ACC112 (cell line): ENCODE measurements around the gene TEKT5.

Experiments used
- H2AFZ ChIP-seq: fragments of 200-600 bp; sonication (generic); one replicate; pipeline ENCODE4 v1.6.0; 2017; ENCODE audit warnings: antibody characterized with exemption, low read length; ENCODE audit not compliant: unreplicated experiment
- H3K27ac ChIP-seq: fragments of 200-600 bp; sonication (generic); 2 replicates; pipeline ENCODE4 v1.5.1; 2014; ENCODE audit warnings: low read depth, mild to moderate bottlenecking, antibody characterized with exemption, low read length, moderate library complexity
- H3K27me3 ChIP-seq: fragments of 200-600 bp; sonication (generic); 2 replicates; pipeline ENCODE4 v1.6.1; 2014; ENCODE audit warnings: mild to moderate bottlenecking, antibody characterized with exemption, low read length, moderate library complexity, mixed read lengths; ENCODE audit not compliant: insufficient read depth
- H3K36me3 ChIP-seq: fragments of 200-600 bp; sonication (generic); 2 replicates; pipeline ENCODE4 v1.6.1; 2016; ENCODE audit warnings: mild to moderate bottlenecking, antibody characterized with exemption, low read length, moderate library complexity, mixed read lengths; ENCODE audit not compliant: insufficient read depth
- H3K4me1 ChIP-seq: fragments of 200-600 bp; sonication (generic); one replicate; pipeline ENCODE4 v1.6.1; 2016; ENCODE audit warnings: low read length, mixed read lengths; ENCODE audit not compliant: insufficient read depth, unreplicated experiment, control insufficient read depth
- H3K4me3 ChIP-seq: fragments of 200-600 bp; sonication (generic); 2 replicates; pipeline ENCODE4 v1.5.1; 2014; ENCODE audit warnings: mild to moderate bottlenecking, low read depth, low read length
- H3K79me2 ChIP-seq: fragments of 200-600 bp; sonication (generic); one replicate; pipeline ENCODE4 v1.6.0; 2016; ENCODE audit warnings: low read length; ENCODE audit not compliant: control insufficient read depth, unreplicated experiment, insufficient read depth

The TEKT5 gene

GRCh38 chr16:10608687-10609401, 85.9 kb downstream of the TEKT5 start:
- Histone ChIP-seq H3K27ac (no peak overlapping the region), H3K27me3 (peaks cover 4% of the 10 kb centered on the region), H3K4me1 (peaks cover 9% of the 10 kb centered on the region), H2AFZ (peak overlapping the region; percentile 42), H3K36me3 (no peaks in the 10 kb centered on the region), H3K79me2 (no peaks in the 10 kb centered on the region), H3K4me3 (no peak overlapping the region)

GRCh38 chr16:10607157-10607556, 87.6 kb downstream of the TEKT5 start:
- H2AFZ ChIP-seq = no peak overlapping the region
- H3K4me3 ChIP-seq = no peak overlapping the region
- H3K36me3 ChIP-seq = no peaks in the 10 kb centered on the region
- peaks cover 9% of the 10 kb centered on the region for H3K4me1 ChIP-seq
- no peaks in the 10 kb centered on the region for H3K79me2 ChIP-seq
- H3K27ac ChIP-seq = no peak overlapping the region
- H3K27me3 ChIP-seq = peaks cover 20% of the 10 kb centered on the region

GRCh38 chr16:10606607-10607006, 88.1 kb downstream of the TEKT5 start:
- no peaks in the 10 kb centered on the region for H3K36me3 ChIP-seq
- no peak overlapping the region for H2AFZ ChIP-seq
- H3K4me1 ChIP-seq = peaks cover 9% of the 10 kb centered on the region
- no peaks in the 10 kb centered on the region for H3K79me2 ChIP-seq
- H3K27me3 ChIP-seq = peaks cover 20% of the 10 kb centered on the region
- H3K4me3 ChIP-seq = no peak overlapping the region
- H3K27ac ChIP-seq = no peak overlapping the region

GRCh38 chr16:10605636-10606035, 89.1 kb downstream of the TEKT5 start:
- H3K27me3 ChIP-seq = peaks cover 21% of the 10 kb centered on the region
- H3K79me2 ChIP-seq = no peaks in the 10 kb centered on the region
- H3K4me1 ChIP-seq = peaks cover 9% of the 10 kb centered on the region
- no peak overlapping the region for H3K27ac ChIP-seq
- no peaks in the 10 kb centered on the region for H3K36me3 ChIP-seq
- H3K4me3 ChIP-seq = no peak overlapping the region
- no peak overlapping the region for H2AFZ ChIP-seq

- Histone ChIP-seq H3K4me3 (no peak overlapping the region), H3K27ac (no peak overlapping the region)
These were observed 93.0 kb downstream of the TEKT5 start for GRCh38 chr16:10601444-10602408.

GRCh38 chr16:10600782-10601443, 93.8 kb downstream of the TEKT5 start:
- Histone ChIP-seq H3K27ac (no peak overlapping the region), H3K4me1 (no peaks in the 10 kb centered on the region), H3K27me3 (peaks cover 55% of the 10 kb centered on the region), H3K79me2 (no peaks in the 10 kb centered on the region), H3K4me3 (no peak overlapping the region), H2AFZ (no peak overlapping the region), H3K36me3 (no peaks in the 10 kb centered on the region)

More at GRCh38 chr16:10601444-10602408, 93.0 kb downstream of the TEKT5 start:
- H3K79me2 ChIP-seq = no peaks in the 10 kb centered on the region
- peaks cover 50% of the 10 kb centered on the region for H3K27me3 ChIP-seq
- H2AFZ ChIP-seq = no peak overlapping the region
- no peaks in the 10 kb centered on the region for H3K36me3 ChIP-seq
- H3K4me1 ChIP-seq = no peaks in the 10 kb centered on the region

- peaks cover 55% of the 10 kb centered on the region for H3K27me3 ChIP-seq
- H3K36me3 ChIP-seq = no peaks in the 10 kb centered on the region
- H3K27ac ChIP-seq = no peak overlapping the region
- H3K79me2 ChIP-seq = no peaks in the 10 kb centered on the region
- H2AFZ ChIP-seq = no peak overlapping the region
- no peak overlapping the region for H3K4me3 ChIP-seq
- no peaks in the 10 kb centered on the region for H3K4me1 ChIP-seq
These were observed 95.1 kb downstream of the TEKT5 start for GRCh38 chr16:10599626-10600025.

- no peak overlapping the region for H3K27ac ChIP-seq
- H3K27me3 ChIP-seq = peaks cover 45% of the 10 kb centered on the region
- no peaks in the 10 kb centered on the region for H3K79me2 ChIP-seq
- H3K36me3 ChIP-seq = no peaks in the 10 kb centered on the region
- no peaks in the 10 kb centered on the region for H3K4me1 ChIP-seq
- no peak overlapping the region for H2AFZ ChIP-seq
- H3K4me3 ChIP-seq = no peak overlapping the region
These were observed 96.6 kb downstream of the TEKT5 start for GRCh38 chr16:10598157-10598556.

- peaks cover 35% of the 10 kb centered on the region for H3K27me3 ChIP-seq
- H3K27ac ChIP-seq = no peak overlapping the region
- no peak overlapping the region for H3K4me3 ChIP-seq
- no peaks in the 10 kb centered on the region for H3K79me2 ChIP-seq
- no peaks in the 10 kb centered on the region for H3K36me3 ChIP-seq
- no peak overlapping the region for H2AFZ ChIP-seq
- no peaks in the 10 kb centered on the region for H3K4me1 ChIP-seq
These were observed 97.5 kb downstream of the TEKT5 start for GRCh38 chr16:10597187-10597601.

- Histone ChIP-seq H3K4me1 (no peaks in the 10 kb centered on the region), H3K36me3 (no peaks in the 10 kb centered on the region), H3K79me2 (no peaks in the 10 kb centered on the region), H3K4me3 (no peak overlapping the region), H3K27me3 (peaks cover 38% of the 10 kb centered on the region), H2AFZ (no peak overlapping the region), H3K27ac (no peak overlapping the region)
These were observed 100.3 kb downstream of the TEKT5 start for GRCh38 chr16:10594312-10594950.
